Keratinocyte (primary cell): ENCODE data around the gene DACT1. TPM values are rescaled to one million over a fixed set of nuclear protein-coding genes. Genes with fewer than 3 reads are reported as not detected.

Experiments used
- DNase-seq: peaks from one replicate; pipeline ENCODE4 v3.0.0-alpha.2; 2011; ENCODE audit warnings: low read depth, missing footprints, low spot score
- FAIRE-seq: peaks from 2 replicates; lab custom pipeline; 2011; peaks lifted over from hg19 to GRCh38; lab: Jason Lieb, UNC
- H2AFZ ChIP-seq: 2 replicates; pipeline ENCODE4 v1.6.0; 2012; ENCODE audit warnings: low read length, control low read depth, inconsistent platforms; ENCODE audit not compliant: control insufficient read depth
- H3K27ac ChIP-seq: 2 replicates; pipeline ENCODE4 v1.5.1; 2011; ENCODE audit warnings: low read length; ENCODE audit not compliant: control insufficient read depth, insufficient read depth
- H3K27me3 ChIP-seq: 3 replicates; pipeline ENCODE4 v1.6.0; 2011; ENCODE audit warnings: low read length; ENCODE audit not compliant: control insufficient read depth, insufficient read depth; ENCODE audit errors: extremely low read depth
- H3K36me3 ChIP-seq, 2 experiments: 2 replicates in 1 of 2; 3 replicates in 1 of 2; pipeline ENCODE4 v1.5.1; 2011; ENCODE audit warnings: low read length in 2 of 2, mild to moderate bottlenecking in 1 of 2; ENCODE audit not compliant: control insufficient read depth in 2 of 2, insufficient read depth in 2 of 2; ENCODE audit errors: extremely low read depth in 1 of 2
- H3K4me1 ChIP-seq: 3 replicates; pipeline ENCODE4 v1.5.1; 2011; ENCODE audit warnings: low read length; ENCODE audit not compliant: control insufficient read depth, insufficient read depth; ENCODE audit errors: extremely low read depth
- H3K4me2 ChIP-seq: 3 replicates; pipeline ENCODE4 v1.6.0; 2011; ENCODE audit warnings: low read depth, low read length; ENCODE audit not compliant: control insufficient read depth, insufficient read depth; ENCODE audit errors: extremely low read depth
- H3K4me3 ChIP-seq, 3 experiments: fragments of 200-600 bp in 1 of 3; sonication (generic) in 1 of 3; 2 replicates in 2 of 3; 3 replicates in 1 of 3; pipeline ENCODE4 v1.5.1; 2011 to 2016; ENCODE audit warnings: low read length in 3 of 3, mild to moderate bottlenecking in 3 of 3, control low read depth in 2 of 3, inconsistent platforms in 1 of 3, low read depth in 1 of 3, mixed read lengths in 1 of 3, mixed run types in 1 of 3, moderate library complexity in 1 of 3; ENCODE audit not compliant: control insufficient read depth in 2 of 3, insufficient read depth in 2 of 3; ENCODE audit errors: extremely low read depth in 1 of 3
- H3K79me2 ChIP-seq: 2 replicates; pipeline ENCODE4 v1.6.0; 2012; ENCODE audit warnings: low read length; ENCODE audit not compliant: control insufficient read depth, insufficient read depth
- H3K9ac ChIP-seq: 3 replicates; pipeline ENCODE4 v1.6.0; 2011; ENCODE audit warnings: low read length; ENCODE audit not compliant: control insufficient read depth, insufficient read depth; ENCODE audit errors: extremely low read depth
- H3K9me1 ChIP-seq: 3 replicates; pipeline ENCODE4 v1.6.0; 2011; ENCODE audit warnings: low read length; ENCODE audit not compliant: control insufficient read depth, insufficient read depth; ENCODE audit errors: extremely low read depth
- H3K9me3 ChIP-seq: 2 replicates; pipeline ENCODE4 v1.5.1; 2012; ENCODE audit warnings: low read depth, low read length; ENCODE audit not compliant: control insufficient read depth
- H4K20me1 ChIP-seq: 3 replicates; pipeline ENCODE4 v1.6.0; 2011; ENCODE audit warnings: low read length; ENCODE audit not compliant: control insufficient read depth, insufficient read depth; ENCODE audit errors: extremely low read depth
- EZH2 ChIP-seq: IDR thresholded peaks from one replicate; pipeline ENCODE4 v1.6.1; 2012; ENCODE audit warnings: inconsistent platforms, mild to moderate bottlenecking, low read length, moderate library complexity
- dilution Hi-C: fragments of 300-500 bp; cut with MboI; formaldehyde crosslinking; loops from one replicate; pipeline ENCODE4 v1.7.0; 2020; ENCODE audit warnings: low sequenced_read_pairs; ENCODE audit not compliant: extremely low pct_ligation_motif_present
- polyA plus RNA-seq, 5 experiments: library from polyadenylated mRNA; depleted of rRNA in 3 of 5; stranded (reverse) in 3 of 5; stranded (forward) in 1 of 5; unstranded in 1 of 5; fragments of >200 nt; gene quantifications; 1 replicate in 1 of 5; 2 replicates in 3 of 5; 3 replicates in 1 of 5; pipeline versions ENCODE4 v1.2.1 to v1.2.3, GENCODE V29; 2011 to 2012; ENCODE audit warnings: missing spikeins in 2 of 5, low read depth in 1 of 5, low replicate concordance in 1 of 5
- TF ChIP-seq, protein P1 (sequence below), 3 experiments: IDR thresholded peaks in 1 of 3; conservative IDR thresholded peaks in 1 of 3; optimal IDR thresholded peaks in 1 of 3; 2 replicates in 2 of 3; 3 replicates in 1 of 3; pipeline versions ENCODE3 to v1.5.1; 2011; ENCODE audit warnings: low read length in 3 of 3, mild to moderate bottlenecking in 3 of 3, moderate library complexity in 2 of 3, control low read depth in 1 of 3, inconsistent platforms in 1 of 3; ENCODE audit not compliant: insufficient read depth in 2 of 3; ENCODE audit errors: extremely low read depth in 1 of 3

The DACT1 gene
- polyA plus RNA-seq, 1 donor (not counting 4 experiments of a cell fraction or from before 2014, with no cell fraction given) = 0.10 TPM

DNA sequence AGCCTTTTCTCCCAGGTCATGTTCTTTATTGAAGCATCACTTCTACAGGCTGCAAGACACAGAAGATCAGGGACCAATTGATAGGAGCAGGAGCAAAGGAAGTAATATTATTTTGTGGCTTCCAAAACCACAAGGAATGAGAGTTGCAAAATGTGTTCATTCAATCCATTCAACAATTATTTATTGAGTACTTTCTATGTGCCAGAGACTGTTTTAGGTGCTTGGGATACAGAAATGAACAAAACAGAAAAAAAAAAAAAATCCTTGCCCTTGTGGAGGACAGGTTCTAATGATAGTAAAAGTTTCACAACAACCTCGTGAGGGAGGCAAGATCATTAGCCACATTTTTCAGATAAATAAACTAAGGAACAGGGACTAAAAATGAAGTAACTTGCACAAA is 20.1 kb upstream of the DACT1 start:
- TF ChIP-seq, protein P1, sequence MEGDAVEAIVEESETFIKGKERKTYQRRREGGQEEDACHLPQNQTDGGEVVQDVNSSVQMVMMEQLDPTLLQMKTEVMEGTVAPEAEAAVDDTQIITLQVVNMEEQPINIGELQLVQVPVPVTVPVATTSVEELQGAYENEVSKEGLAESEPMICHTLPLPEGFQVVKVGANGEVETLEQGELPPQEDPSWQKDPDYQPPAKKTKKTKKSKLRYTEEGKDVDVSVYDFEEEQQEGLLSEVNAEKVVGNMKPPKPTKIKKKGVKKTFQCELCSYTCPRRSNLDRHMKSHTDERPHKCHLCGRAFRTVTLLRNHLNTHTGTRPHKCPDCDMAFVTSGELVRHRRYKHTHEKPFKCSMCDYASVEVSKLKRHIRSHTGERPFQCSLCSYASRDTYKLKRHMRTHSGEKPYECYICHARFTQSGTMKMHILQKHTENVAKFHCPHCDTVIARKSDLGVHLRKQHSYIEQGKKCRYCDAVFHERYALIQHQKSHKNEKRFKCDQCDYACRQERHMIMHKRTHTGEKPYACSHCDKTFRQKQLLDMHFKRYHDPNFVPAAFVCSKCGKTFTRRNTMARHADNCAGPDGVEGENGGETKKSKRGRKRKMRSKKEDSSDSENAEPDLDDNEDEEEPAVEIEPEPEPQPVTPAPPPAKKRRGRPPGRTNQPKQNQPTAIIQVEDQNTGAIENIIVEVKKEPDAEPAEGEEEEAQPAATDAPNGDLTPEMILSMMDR (optimal IDR thresholded peaks at IDR 0.05 in 1 of 3, IDR thresholded peaks at IDR 0.05 in 1 of 3, conservative IDR thresholded peaks at IDR 0.05 in 1 of 3; ENCODE audit: extremely low read depth in 1 of 3, insufficient read depth in 2 of 3, low read length in 3 of 3) = no peak
- no peak for TF ChIP-seq EZH2
- FAIRE-seq (no peak), DNase-seq (no peak)
- H4K20me1 ChIP-seq = no peaks in the 10 kb centered on the region
- no peaks in the 10 kb centered on the region for H3K9me3 ChIP-seq
- H3K4me3 ChIP-seq = no peak overlapping the region
- H3K79me2 ChIP-seq = no peaks in the 10 kb centered on the region
- H3K36me3 ChIP-seq = no peaks in the 10 kb centered on the region
- no peaks in the 10 kb centered on the region for H3K4me1 ChIP-seq
- no peaks in the 10 kb centered on the region for H3K27me3 ChIP-seq
- H2AFZ ChIP-seq = no peak overlapping the region
- H3K9ac ChIP-seq = no peak overlapping the region
- dilution Hi-C loops = no loop called here
- H3K4me2 ChIP-seq = no peak overlapping the region
- H3K9me1 ChIP-seq = no peaks in the 10 kb centered on the region
- no peak overlapping the region for H3K27ac ChIP-seq

DNA sequence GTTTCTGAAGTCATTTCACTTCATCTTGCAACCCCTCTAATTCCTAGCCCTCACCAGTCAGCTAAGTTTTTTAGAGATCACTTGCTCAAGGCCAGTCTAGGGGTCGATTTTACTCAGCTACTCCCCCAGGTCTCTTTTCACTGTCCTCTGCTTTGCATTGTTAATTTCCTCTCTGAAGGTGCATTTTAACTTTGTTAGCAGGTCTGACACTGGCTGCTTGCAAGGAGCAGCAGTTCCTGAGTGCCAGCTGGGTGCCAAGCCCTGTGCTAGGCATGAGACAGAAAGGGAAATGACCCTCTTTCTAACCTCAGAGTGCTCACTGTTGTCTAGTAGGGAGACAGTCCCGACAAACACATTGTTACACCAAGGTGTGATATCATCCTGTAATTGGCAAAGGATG is 17.8 kb upstream of the DACT1 start:
- Histone ChIP-seq H3K9me1 (no peaks in the 10 kb centered on the region), H3K27ac (no peak overlapping the region), H3K36me3 (no peaks in the 10 kb centered on the region), H3K4me2 (no peak overlapping the region), H3K4me1 (no peaks in the 10 kb centered on the region), H4K20me1 (no peaks in the 10 kb centered on the region), H3K4me3 (no peak overlapping the region), H2AFZ (no peak overlapping the region), H3K79me2 (no peaks in the 10 kb centered on the region), H3K9me3 (no peaks in the 10 kb centered on the region), H3K9ac (no peak overlapping the region), H3K27me3 (no peaks in the 10 kb centered on the region)
- FAIRE-seq = no peak
- DNase-seq = no peak
- dilution Hi-C loops = no loop called here
- TF ChIP-seq EZH2 = no peak
- TF ChIP-seq, protein P1 (optimal IDR thresholded peaks at IDR 0.05 in 1 of 3, IDR thresholded peaks at IDR 0.05 in 1 of 3, conservative IDR thresholded peaks at IDR 0.05 in 1 of 3; ENCODE audit: extremely low read depth in 1 of 3, insufficient read depth in 2 of 3, low read length in 3 of 3) = no peak
